Mesenchymal stem cell (in vitro differentiated cells and primary cell): Measurements from ENCODE around the gene POLD2.
"Not testable (repeated sequence)": the region's sequence is repeated elsewhere in the genome, so short reads cannot be mapped to it uniquely, and the experiment has no call there.

Experiments
- DNase-seq: peaks from one replicate; pipeline ENCODE4 v3.0.0-alpha.2; 2013
- H2AFZ ChIP-seq: one replicate; pipeline ENCODE4 v1.6.1; 2013; ENCODE audit warnings: low read depth, mild to moderate bottlenecking, control low read depth, inconsistent platforms, low read length, moderate library complexity
- H2AK5ac ChIP-seq: 2 replicates; pipeline ENCODE4 v1.6.1; 2013; ENCODE audit warnings: low read length, moderate library complexity, mild to moderate bottlenecking, inconsistent platforms; ENCODE audit not compliant: severe bottlenecking
- H2BK120ac ChIP-seq: one replicate; pipeline ENCODE4 v1.6.1; 2013; ENCODE audit warnings: low read depth, mild to moderate bottlenecking, inconsistent platforms, low read length, moderate library complexity
- H2BK12ac ChIP-seq, 2 experiments: one replicate each; pipeline ENCODE4 v1.6.1; 2013; ENCODE audit warnings: inconsistent platforms in 2 of 2, low read length in 2 of 2, mild to moderate bottlenecking in 2 of 2, moderate library complexity in 2 of 2, control low read depth in 1 of 2
- H2BK15ac ChIP-seq: one replicate; pipeline ENCODE4 v1.6.1; 2013; ENCODE audit warnings: mild to moderate bottlenecking, low read depth, inconsistent platforms; ENCODE audit not compliant: poor library complexity, severe bottlenecking
- H2BK5ac ChIP-seq: 2 replicates; pipeline ENCODE4 v1.6.1; 2013; ENCODE audit warnings: low read depth, mild to moderate bottlenecking, low read length, control low read depth, inconsistent platforms; ENCODE audit not compliant: poor library complexity, severe bottlenecking
- H3K14ac ChIP-seq, 2 experiments: one replicate each; pipeline ENCODE4 v1.6.1; 2013; ENCODE audit warnings: inconsistent platforms in 2 of 2, low read length in 2 of 2, control low read depth in 1 of 2, mild to moderate bottlenecking in 1 of 2, moderate library complexity in 1 of 2
- H3K18ac ChIP-seq, 2 experiments: one replicate each; pipeline ENCODE4 v1.6.1; 2013; ENCODE audit warnings: inconsistent platforms in 2 of 2, low read length in 2 of 2, control low read depth in 1 of 2, low read depth in 1 of 2, mild to moderate bottlenecking in 1 of 2
- H3K23ac ChIP-seq, 2 experiments: one replicate each; pipeline ENCODE4 v1.6.1; 2013; ENCODE audit warnings: inconsistent platforms in 2 of 2, low read length in 2 of 2, mild to moderate bottlenecking in 2 of 2, moderate library complexity in 2 of 2, control low read depth in 1 of 2
- H3K27ac ChIP-seq: 2 replicates; pipeline ENCODE4 v1.5.1; 2013; ENCODE audit warnings: mild to moderate bottlenecking, moderate library complexity, low read length, control low read depth, inconsistent platforms; ENCODE audit not compliant: poor library complexity, severe bottlenecking
- H3K27me3 ChIP-seq, 2 experiments: 2 replicates each; pipeline versions ENCODE4 v1.6.1 to v1.7.0; 2013; ENCODE audit warnings: low read length in 2 of 2, mild to moderate bottlenecking in 2 of 2, moderate library complexity in 2 of 2, control low read depth in 1 of 2, inconsistent platforms in 1 of 2; ENCODE audit not compliant: control insufficient read depth in 1 of 2, insufficient read depth in 1 of 2
- H3K36me3 ChIP-seq, 2 experiments: 2 replicates each; pipeline versions ENCODE4 v1.6.1 to v1.7.0; 2013; ENCODE audit warnings: low read length in 2 of 2, control low read depth in 1 of 2, inconsistent platforms in 1 of 2, low read depth in 1 of 2, mild to moderate bottlenecking in 1 of 2; ENCODE audit not compliant: insufficient read depth in 2 of 2, control insufficient read depth in 1 of 2
- H3K4ac ChIP-seq, 2 experiments: one replicate each; pipeline ENCODE4 v1.6.1; 2013; ENCODE audit warnings: inconsistent platforms in 2 of 2, low read length in 2 of 2, mild to moderate bottlenecking in 2 of 2, moderate library complexity in 2 of 2, control low read depth in 1 of 2, low read depth in 1 of 2
- H3K4me1 ChIP-seq: 2 replicates; pipeline ENCODE4 v1.6.1; 2013; ENCODE audit warnings: low read depth, low read length, control low read depth; ENCODE audit not compliant: control insufficient read depth, insufficient read depth
- H3K4me2 ChIP-seq: 2 replicates; pipeline ENCODE4 v1.6.1; 2013; ENCODE audit warnings: low read length, mild to moderate bottlenecking, inconsistent platforms; ENCODE audit not compliant: poor library complexity, severe bottlenecking
- H3K4me3 ChIP-seq, 2 experiments: 2 replicates each; pipeline versions ENCODE4 v1.5.1 to v1.7.0; 2013; ENCODE audit warnings: low read length in 2 of 2, mild to moderate bottlenecking in 2 of 2, control low read depth in 1 of 2, low read depth in 1 of 2; ENCODE audit not compliant: insufficient read depth in 1 of 2
- H3K79me1 ChIP-seq: replicated peaks from 2 replicates; pipeline ENCODE4 v1.6.1; 2013; ENCODE audit warnings: mild to moderate bottlenecking, control low read depth, low read length, inconsistent platforms; ENCODE audit not compliant: poor library complexity, severe bottlenecking
- H3K9ac ChIP-seq: 2 replicates; pipeline ENCODE4 v1.7.0; 2013; ENCODE audit warnings: mild to moderate bottlenecking, low read length, moderate library complexity
- H3K9me3 ChIP-seq: 2 replicates; pipeline ENCODE4 v1.7.0; 2013; ENCODE audit warnings: mild to moderate bottlenecking, low read length; ENCODE audit not compliant: control insufficient read depth
- H4K8ac ChIP-seq: one replicate; pipeline ENCODE4 v1.6.1; 2013; ENCODE audit warnings: inconsistent platforms, mild to moderate bottlenecking, low read length, moderate library complexity
- H4K91ac ChIP-seq: one replicate; pipeline ENCODE4 v1.6.1; 2013; ENCODE audit warnings: mild to moderate bottlenecking, low read length, inconsistent platforms
- WGBS: methylation state at CpG from one replicate; pipeline ENCODE4 v1.1.7; 2013; ENCODE audit warnings: mixed read lengths; 5-methylcytosine and 5-hydroxymethylcytosine counted together

Gene POLD2

GRCh38 chr7:44127161-44127560, 3.8 kb upstream of the POLD2 start:
- H3K4me3 ChIP-seq = no peak overlapping the region
- no peak overlapping the region for H3K18ac ChIP-seq
- no peak overlapping the region for H2BK12ac ChIP-seq
- H2AFZ ChIP-seq = no peak overlapping the region
- H3K27me3 ChIP-seq = no peaks in the 10 kb centered on the region
- H4K91ac ChIP-seq = no peak overlapping the region
- no peak overlapping the region for H2BK5ac ChIP-seq
- no peak overlapping the region for H2BK120ac ChIP-seq
- no peak overlapping the region for H2BK15ac ChIP-seq
- no peak overlapping the region for H2AK5ac ChIP-seq
- H3K36me3 ChIP-seq = peaks cover 0 to under 1% of the 10 kb centered on the region in 2 experiments
- H3K14ac ChIP-seq = no peak overlapping the region
- no peak overlapping the region for H3K27ac ChIP-seq
- peaks cover 4% of the 10 kb centered on the region for H3K79me1 ChIP-seq
- H3K9me3 ChIP-seq = peaks cover 8% of the 10 kb centered on the region
- H3K4me2 ChIP-seq = no peak overlapping the region
- no peak overlapping the region for H4K8ac ChIP-seq
- H3K4ac ChIP-seq = no peak overlapping the region
- peaks cover 20% of the 10 kb centered on the region for H3K4me1 ChIP-seq
- no peak overlapping the region for H3K9ac ChIP-seq
- H3K23ac ChIP-seq = no peak overlapping the region
- no peak for DNase-seq

- H2BK15ac ChIP-seq, H2AK5ac ChIP-seq, H3K4me3 ChIP-seq, H3K27me3 ChIP-seq, H2AFZ ChIP-seq, H2BK5ac ChIP-seq, DNase-seq, H3K36me3 ChIP-seq, H4K8ac ChIP-seq, H4K91ac ChIP-seq, H3K4ac ChIP-seq, H3K27ac ChIP-seq, H2BK12ac ChIP-seq, H3K23ac ChIP-seq, H2BK120ac ChIP-seq, H3K9me3 ChIP-seq, H3K14ac ChIP-seq, H3K18ac ChIP-seq, H3K79me1 ChIP-seq, H3K9ac ChIP-seq, H3K4me2 ChIP-seq: not testable (repeated sequence)
- WGBS = 88% methylated on average over 4 of the region's 4 CpGs
- peaks cover 19% of the 10 kb centered on the region for H3K4me1 ChIP-seq
Measured at GRCh38 chr7:44126574-44126973, 3.2 kb upstream of the POLD2 start.

- H2AK5ac ChIP-seq = no peak overlapping the region
- H2AFZ ChIP-seq = no peak overlapping the region
- no peak overlapping the region for H4K91ac ChIP-seq
- no peak for DNase-seq
- no peak overlapping the region for H3K9ac ChIP-seq
- H2BK12ac ChIP-seq = no peak overlapping the region
- WGBS = 99% methylated on average over 4 of the region's 6 CpGs
- H3K27ac ChIP-seq = no peak overlapping the region
- H2BK5ac ChIP-seq = no peak overlapping the region
- peaks cover 13% of the 10 kb centered on the region for H3K4me1 ChIP-seq
- H3K27me3 ChIP-seq = no peaks in the 10 kb centered on the region
- no peak overlapping the region for H3K14ac ChIP-seq
- no peak overlapping the region for H2BK15ac ChIP-seq
- peaks cover 8% of the 10 kb centered on the region for H3K9me3 ChIP-seq
- H2BK120ac ChIP-seq = no peak overlapping the region
- no peak overlapping the region for H3K18ac ChIP-seq
- H3K4me2 ChIP-seq = no peak overlapping the region
- H3K36me3 ChIP-seq = peaks cover 15 to 24% of the 10 kb centered on the region in 2 experiments
- H3K4me3 ChIP-seq = no peak overlapping the region
- H3K23ac ChIP-seq = no peak overlapping the region
- peaks cover 23% of the 10 kb centered on the region for H3K79me1 ChIP-seq
- H4K8ac ChIP-seq = no peak overlapping the region
- H3K4ac ChIP-seq = no peak overlapping the region
Measured at GRCh38 chr7:44124822-44125202, 1.5 kb upstream of the POLD2 start.

GRCh38 chr7:44122529-44122928, 819 bp downstream of the POLD2 start:
- H2BK12ac ChIP-seq = no peak overlapping the region
- no peak for DNase-seq
- H3K9me3 ChIP-seq = peaks cover 4% of the 10 kb centered on the region
- no peak overlapping the region for H3K14ac ChIP-seq
- H3K27me3 ChIP-seq = no peaks in the 10 kb centered on the region
- H2BK5ac ChIP-seq = no peak overlapping the region
- H3K23ac ChIP-seq = peak overlapping the region in 1 of 2 experiments; percentile 25
- H2BK120ac ChIP-seq = no peak overlapping the region
- H2AFZ ChIP-seq = no peak overlapping the region
- H3K4me1 ChIP-seq = peaks cover 18% of the 10 kb centered on the region
- no peak overlapping the region for H3K27ac ChIP-seq
- H3K9ac ChIP-seq = peak overlapping the region; percentile 96
- H2BK15ac ChIP-seq = no peak overlapping the region
- H3K79me1 ChIP-seq = peaks cover 37% of the 10 kb centered on the region
- peak overlapping the region in 1 of 2 experiments; percentile 96 for H3K4me3 ChIP-seq
- no peak overlapping the region for H4K91ac ChIP-seq
- 13% methylated on average over 1 of the region's 1 CpG for WGBS
- H3K4ac ChIP-seq = peak overlapping the region in 1 of 2 experiments; percentile 62
- H4K8ac ChIP-seq = no peak overlapping the region
- H3K18ac ChIP-seq = no peak overlapping the region
- peak overlapping the region; percentile 44 for H2AK5ac ChIP-seq
- H3K4me2 ChIP-seq = peak overlapping the region; percentile 84
- peaks cover 35 to 41% of the 10 kb centered on the region in 2 experiments for H3K36me3 ChIP-seq
